Left lung (tissue), 10 donors: ENCODE measurements around the gene RPL13. TPM values are rescaled to one million over a fixed set of nuclear protein-coding genes. Genes with fewer than 3 reads are reported as not detected.

Experiments
- ATAC-seq: fragments of 200-7000 bp; cut with Tn5 transposase; one replicate; pipeline ENCODE4 v1.9.1; 2020; ENCODE audit warnings: moderate library complexity
- DNase-seq, 4 donors: peaks; one replicate each; pipeline ENCODE4 v3.0.0-alpha.2; 2013 to 2020
- H3K27ac ChIP-seq, 2 donors: fragments of 200-600 bp; sonication (generic) in 1 of 2; one replicate each; pipeline versions ENCODE4 v1.5.0 to v1.8.0; 2020 to 2021
- H3K27me3 ChIP-seq, 2 donors: fragments of 200-600 bp; sonication (generic) in 1 of 2; one replicate each; pipeline versions ENCODE4 v1.5.0 to v1.8.0; 2020 to 2021
- H3K36me3 ChIP-seq, 2 donors: fragments of 200-600 bp; sonication (generic) in 1 of 2; one replicate each; pipeline versions ENCODE4 v1.5.0 to v1.8.0; 2020 to 2021
- H3K4me1 ChIP-seq, 2 donors: fragments of 200-600 bp; one replicate each; pipeline ENCODE4 v1.8.0; 2021
- H3K4me3 ChIP-seq, 2 donors: fragments of 200-600 bp; sonication (generic) in 1 of 2; one replicate each; pipeline versions ENCODE4 v1.5.0 to v1.8.0; 2020 to 2021; ENCODE audit warnings: mild to moderate bottlenecking in 1 of 2
- H3K9me3 ChIP-seq, 2 donors: fragments of 200-600 bp; sonication (generic) in 1 of 2; one replicate each; pipeline versions ENCODE4 v1.5.0 to v1.8.0; 2020 to 2021
- intact Hi-C, 2 donors: fragments of 100-400 bp; cut with DNase I; formaldehyde crosslinking; loops; one replicate each; pipeline versions ENCODE4 v1.11.2 to v1.14.2; 2022
- polyA plus RNA-seq, 6 donors: library from polyadenylated mRNA; unstranded; fragments of 120-200 nt; gene quantifications; one replicate each; pipeline ENCODE4 v1.2.1, GENCODE V29; 2013; ENCODE audit not compliant: insufficient read length in 6 of 6
- total RNA-seq, 2 donors: library from RNA; stranded (reverse); fragmentation: NEBNext Ultra II Directional; extraction: Animal tissue kit (Norgen Biotek cat#: 25700); gene quantifications; one replicate each; pipeline ENCODE4 v1.2.1, GENCODE V29; 2021
- TF ChIP-seq, protein P1 (sequence below), 2 donors: fragments of 200-600 bp; sonication (generic) in 1 of 2; IDR thresholded peaks; one replicate each; pipeline versions ENCODE4 v1.5.0 to v1.8.0; 2021; ENCODE audit warnings: antibody characterized with exemption in 2 of 2
- donor health status: DM: no; HTN: yes; CAD: no.
- donor health status: DM: no; HTN: no; CAD: no.

Gene RPL13
- total and polyA plus RNA-seq, 8 donors: 1,639 to 3,194 (median 2,418) TPM

DNA sequence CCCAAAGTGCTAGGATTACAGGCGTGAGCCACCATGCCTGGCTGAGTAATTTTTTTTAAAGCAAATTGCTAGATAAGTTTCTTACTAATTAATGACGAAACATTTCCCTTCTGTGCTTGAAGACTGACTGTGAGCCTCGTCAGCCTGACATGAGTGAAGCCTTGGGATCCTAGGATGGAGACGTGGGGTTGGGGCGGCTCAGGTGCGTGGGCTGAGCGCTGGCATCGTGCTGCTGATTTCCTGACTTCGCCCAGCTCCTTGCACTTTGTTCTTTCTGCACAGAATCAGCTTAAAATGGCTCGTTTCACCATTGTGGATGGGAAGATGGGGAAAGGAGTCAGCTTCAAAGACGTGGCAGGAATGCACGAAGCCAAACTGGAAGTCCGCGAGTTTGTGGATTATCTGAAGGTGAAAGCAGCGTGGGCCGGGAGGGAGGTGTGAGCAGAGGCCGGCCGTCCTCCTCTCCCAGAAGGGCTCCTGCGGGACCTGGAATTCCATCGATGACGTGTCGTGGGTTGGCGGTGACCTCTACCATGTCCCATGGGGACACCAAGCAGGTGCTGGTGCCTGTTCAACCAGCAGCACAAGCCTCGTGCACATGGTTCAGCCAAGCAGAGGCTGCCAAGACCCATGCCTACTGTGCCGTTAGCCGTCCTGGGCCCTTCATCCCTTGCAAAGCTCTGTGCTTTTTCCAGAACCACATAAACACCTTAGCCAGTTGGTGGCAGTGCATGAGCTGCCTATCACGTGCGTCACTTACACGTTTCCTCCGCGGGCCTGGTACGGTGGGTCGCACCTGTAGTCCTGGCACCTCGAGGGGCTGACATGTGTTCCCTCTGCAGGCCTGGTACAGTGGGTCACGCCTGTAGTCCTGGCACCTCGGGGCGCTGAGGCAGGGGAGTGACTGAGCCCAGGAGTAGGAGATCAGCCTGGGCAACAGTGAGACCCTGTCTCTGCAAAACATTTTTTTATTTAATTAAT, 29.8 kb upstream of the RPL13 start:
- Histone ChIP-seq H3K4me3 (no peak overlapping the region), H3K27me3 (no peaks in the 10 kb centered on the region), H3K36me3 (peaks cover 0 to 100% of the 10 kb centered on the region in 2 donors), H3K9me3 (no peaks in the 10 kb centered on the region), H3K4me1 (peaks cover 0 to 20% of the 10 kb centered on the region in 2 donors), H3K27ac (no peak overlapping the region)
- TF ChIP-seq, protein P1, sequence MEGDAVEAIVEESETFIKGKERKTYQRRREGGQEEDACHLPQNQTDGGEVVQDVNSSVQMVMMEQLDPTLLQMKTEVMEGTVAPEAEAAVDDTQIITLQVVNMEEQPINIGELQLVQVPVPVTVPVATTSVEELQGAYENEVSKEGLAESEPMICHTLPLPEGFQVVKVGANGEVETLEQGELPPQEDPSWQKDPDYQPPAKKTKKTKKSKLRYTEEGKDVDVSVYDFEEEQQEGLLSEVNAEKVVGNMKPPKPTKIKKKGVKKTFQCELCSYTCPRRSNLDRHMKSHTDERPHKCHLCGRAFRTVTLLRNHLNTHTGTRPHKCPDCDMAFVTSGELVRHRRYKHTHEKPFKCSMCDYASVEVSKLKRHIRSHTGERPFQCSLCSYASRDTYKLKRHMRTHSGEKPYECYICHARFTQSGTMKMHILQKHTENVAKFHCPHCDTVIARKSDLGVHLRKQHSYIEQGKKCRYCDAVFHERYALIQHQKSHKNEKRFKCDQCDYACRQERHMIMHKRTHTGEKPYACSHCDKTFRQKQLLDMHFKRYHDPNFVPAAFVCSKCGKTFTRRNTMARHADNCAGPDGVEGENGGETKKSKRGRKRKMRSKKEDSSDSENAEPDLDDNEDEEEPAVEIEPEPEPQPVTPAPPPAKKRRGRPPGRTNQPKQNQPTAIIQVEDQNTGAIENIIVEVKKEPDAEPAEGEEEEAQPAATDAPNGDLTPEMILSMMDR (IDR thresholded peaks at IDR 0.05): no peak
- ATAC-seq (no peak), DNase-seq (no peak)
- intact Hi-C loops: no loop called here

DNA sequence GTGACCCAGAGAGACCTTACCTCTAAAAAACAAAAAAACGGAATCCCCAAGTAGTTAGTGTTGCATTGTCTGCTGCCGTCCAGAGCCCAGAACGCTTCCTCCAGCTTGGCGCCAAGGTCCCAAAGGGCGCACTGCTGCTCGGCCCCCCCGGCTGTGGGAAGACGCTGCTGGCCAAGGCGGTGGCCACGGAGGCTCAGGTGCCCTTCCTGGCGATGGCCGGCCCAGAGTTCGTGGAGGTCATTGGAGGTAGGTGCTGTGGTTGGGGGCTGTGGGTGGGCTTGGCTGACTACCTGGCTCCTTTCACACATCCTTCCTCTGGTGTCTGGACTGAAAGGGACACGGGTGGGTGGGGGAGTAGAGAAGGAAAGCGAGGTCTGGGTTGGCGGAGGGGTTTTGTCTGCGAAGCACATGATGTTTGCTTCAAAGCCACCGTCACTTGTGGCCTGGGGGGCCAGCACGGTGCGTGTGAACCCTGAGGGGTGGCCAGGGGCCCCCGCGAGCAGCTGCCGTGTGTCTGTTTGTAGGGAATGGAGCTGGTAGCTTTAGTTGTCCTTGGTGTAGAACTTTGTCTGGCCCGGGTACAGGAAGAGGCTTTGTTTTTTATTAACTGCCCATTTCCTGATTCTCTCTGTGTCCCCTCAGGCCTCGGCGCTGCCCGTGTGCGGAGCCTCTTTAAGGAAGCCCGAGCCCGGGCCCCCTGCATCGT, 28.5 kb upstream of the RPL13 start:
- intact Hi-C loops: no loop called here
- no peaks in the 10 kb centered on the region for H3K27me3 ChIP-seq
- H3K36me3 ChIP-seq: peaks cover 0 to 93% of the 10 kb centered on the region in 2 donors
- no peak overlapping the region for H3K4me3 ChIP-seq
- no peak for DNase-seq
- H3K9me3 ChIP-seq: no peaks in the 10 kb centered on the region
- ATAC-seq: no peak
- H3K4me1 ChIP-seq: peaks cover 0 to 20% of the 10 kb centered on the region in 2 donors
- TF ChIP-seq, protein P1 (IDR thresholded peaks at IDR 0.05): no peak
- H3K27ac ChIP-seq: peak overlapping the region in 1 of 2 donors; percentile 86

GRCh38 chr16:89534252-89534756, 26.2 kb upstream of the RPL13 start:
- H3K9me3 ChIP-seq: no peaks in the 10 kb centered on the region
- no peaks in the 10 kb centered on the region for H3K27me3 ChIP-seq
- TF ChIP-seq, protein P1 (IDR thresholded peaks at IDR 0.05): no peak
- ATAC-seq: peak; percentile 81
- peaks cover 0 to 92% of the 10 kb centered on the region in 2 donors for H3K36me3 ChIP-seq
- intact Hi-C loops: no loop called here
- H3K27ac ChIP-seq: peak overlapping the region; percentile 48 to 86
- H3K4me3 ChIP-seq: no peak overlapping the region
- H3K4me1 ChIP-seq: peaks cover 0 to 20% of the 10 kb centered on the region in 2 donors
- peak in 2 of 4 donors; percentile 22 to 64 for DNase-seq

DNA sequence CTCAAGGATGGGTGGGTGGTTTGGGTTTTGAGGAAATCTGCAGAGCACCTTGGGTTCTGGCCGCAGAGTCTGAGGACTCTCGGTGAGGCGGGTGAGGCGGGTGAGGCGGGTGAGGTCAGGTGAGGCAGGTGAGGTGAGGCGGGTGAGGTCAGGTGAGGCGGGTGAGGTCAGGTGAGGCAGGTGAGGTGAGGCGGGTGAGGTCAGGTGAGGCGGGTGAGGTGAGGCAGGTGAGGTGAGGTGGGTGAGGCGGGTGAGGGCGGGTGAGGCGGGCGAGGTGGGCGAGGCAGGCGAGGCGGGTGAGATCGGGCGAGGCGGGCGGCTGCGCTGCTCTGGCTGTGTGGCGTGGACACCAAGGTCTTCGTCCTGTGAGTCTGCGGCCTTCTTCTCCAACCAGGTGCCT, 24.1 kb upstream of the RPL13 start:
- H3K4me1 ChIP-seq: peaks cover 0 to 20% of the 10 kb centered on the region in 2 donors
- no peak overlapping the region for H3K4me3 ChIP-seq
- no peak overlapping the region for H3K27ac ChIP-seq
- intact Hi-C loops: no loop called here
- ATAC-seq (no peak), DNase-seq (no peak)
- TF ChIP-seq, protein P1 (IDR thresholded peaks at IDR 0.05): no peak
- H3K27me3 ChIP-seq: no peaks in the 10 kb centered on the region
- H3K9me3 ChIP-seq: no peaks in the 10 kb centered on the region
- peaks cover 0 to 80% of the 10 kb centered on the region in 2 donors for H3K36me3 ChIP-seq
